Femur (tissue), 1 donor: Measurements from ENCODE around the gene CCDC102A.
A peak's percentile ranks its signal among the peaks of the same experiment; 100 is the strongest.
"Not testable (repeated sequence)": the region's sequence is repeated elsewhere in the genome, so short reads cannot be mapped to it uniquely, and the experiment has no call there.

Source experiments
- DNase-seq: peaks from one replicate; pipeline ENCODE4 v3.0.0-alpha.2; 2017

Gene CCDC102A

GRCh38 chr16:57536306-57537193 lies at the start of gene CCDC102A:
Gene CCDC102A (minus strand): TSS chr16:57536571. CDS start chr16:57529177, 7,394 bp downstream.
- peak; percentile 54 for DNase-seq

- no peak for DNase-seq
Observed at GRCh38 chr16:57585051-57585687, 48.8 kb upstream of the CCDC102A start.

- no peak for DNase-seq
Observed at GRCh38 chr16:57579361-57579665, 42.9 kb upstream of the CCDC102A start.

GRCh38 chr16:57578521-57579360 lies 42.4 kb upstream of the CCDC102A start:
- no peak for DNase-seq

- DNase-seq: no peak
Observed at GRCh38 chr16:57577691-57578224, 41.4 kb upstream of the CCDC102A start.

GRCh38 chr16:57577214-57577613 lies 40.8 kb upstream of the CCDC102A start:
- no peak for DNase-seq

GRCh38 chr16:57576429-57576870 lies 40.1 kb upstream of the CCDC102A start:
- peak; percentile 82 for DNase-seq

- no peak for DNase-seq
Observed at GRCh38 chr16:57575468-57576277, 39.3 kb upstream of the CCDC102A start.

GRCh38 chr16:57574646-57575467 lies 38.5 kb upstream of the CCDC102A start:
- DNase-seq: no peak

- no peak for DNase-seq
Observed at GRCh38 chr16:57574086-57574485, 37.7 kb upstream of the CCDC102A start.

GRCh38 chr16:57572978-57573728 lies 36.8 kb upstream of the CCDC102A start:
- DNase-seq: no peak

- DNase-seq: no peak
Observed at GRCh38 chr16:57571098-57571497, 34.7 kb upstream of the CCDC102A start.

- DNase-seq: no peak
Observed at GRCh38 chr16:57570301-57571070, 34.1 kb upstream of the CCDC102A start.

GRCh38 chr16:57569306-57569946 lies 33.1 kb upstream of the CCDC102A start:
- no peak for DNase-seq

GRCh38 chr16:57568772-57569171 lies 32.4 kb upstream of the CCDC102A start:
- not testable (repeated sequence) for DNase-seq

GRCh38 chr16:57568173-57568678 lies 31.9 kb upstream of the CCDC102A start:
- DNase-seq: no peak

GRCh38 chr16:57567691-57568090 lies 31.3 kb upstream of the CCDC102A start:
- no peak for DNase-seq

GRCh38 chr16:57566436-57566835 lies 30.1 kb upstream of the CCDC102A start:
- no peak for DNase-seq

- DNase-seq: no peak
Observed at GRCh38 chr16:57565461-57565860, 29.1 kb upstream of the CCDC102A start.
